HG03457 (cell line): ENCODE measurements around the gene C9orf85.
"Not testable (repeated sequence)": the region's sequence is repeated elsewhere in the genome, so short reads cannot be mapped to it uniquely, and the experiment has no call there.

Experiments used
- ATAC-seq: cut with Tn5 transposase; IDR thresholded peaks from one replicate; pipeline ENCODE4 v1.9.1; 2021; ENCODE audit warnings: moderate number of reproducible peaks; ENCODE audit not compliant: unreplicated experiment

Gene C9orf85

DNA sequence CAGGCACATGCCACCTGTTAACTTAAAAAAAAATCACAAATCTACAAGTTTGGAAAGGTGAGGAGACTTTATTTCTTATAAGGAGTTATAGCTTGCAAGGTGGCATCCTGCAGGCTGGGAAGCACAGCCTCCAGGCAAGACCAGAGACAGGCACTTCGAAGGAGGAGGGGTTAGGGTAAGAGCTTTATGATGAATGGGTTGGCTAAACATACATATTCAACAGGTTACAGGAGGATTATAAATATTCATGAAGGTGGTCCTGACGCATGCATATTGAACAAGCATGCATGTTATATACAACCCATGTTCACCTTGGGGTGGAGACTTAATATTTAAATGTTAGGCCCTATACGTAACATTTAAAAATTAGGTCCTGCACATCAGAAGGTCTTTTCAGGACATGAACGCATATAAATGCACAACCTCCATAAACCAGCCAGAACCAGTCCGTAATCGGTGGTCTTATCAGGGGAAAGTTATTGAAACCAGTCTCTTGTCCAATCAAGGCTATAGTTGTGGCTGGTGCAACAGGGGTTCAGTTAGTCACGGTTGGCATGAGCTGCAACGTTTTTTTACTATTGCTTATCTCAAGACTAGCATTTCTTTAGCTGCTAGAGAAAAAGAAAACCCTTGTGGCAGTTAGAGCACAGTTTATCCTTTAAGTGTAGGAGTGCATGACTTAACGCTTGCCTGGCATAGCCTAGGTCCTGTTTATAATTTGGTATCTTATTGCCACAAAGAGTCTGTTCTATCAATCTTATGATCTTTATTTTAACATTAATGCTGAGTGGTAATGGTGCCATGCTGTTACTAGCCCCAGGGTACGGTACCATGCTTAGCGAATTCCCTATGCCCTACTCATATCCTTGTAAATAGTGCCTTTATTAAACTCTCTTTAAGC is 76.3 kb downstream of the C9orf85 start:
- ATAC-seq, result no peak

DNA sequence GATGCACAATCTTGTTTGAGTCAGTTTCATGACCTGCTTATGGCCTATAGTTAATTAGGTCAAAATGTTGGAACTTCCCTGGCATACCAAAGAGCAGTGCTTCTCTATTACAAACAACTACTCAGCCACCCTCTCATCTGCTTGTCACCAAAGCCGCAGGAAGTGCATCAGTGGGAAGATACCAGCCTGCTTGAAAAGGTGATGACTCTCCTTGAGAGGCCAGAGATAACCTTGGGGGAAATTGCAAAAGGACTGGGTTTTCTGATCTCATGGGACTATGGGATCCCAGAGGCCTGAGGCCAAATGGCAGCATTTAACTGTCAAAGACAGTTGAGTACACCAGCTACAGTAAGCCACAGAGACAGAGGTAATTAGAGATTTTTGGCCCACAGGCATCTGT is 79.0 kb downstream of the C9orf85 start:
- ATAC-seq, result no peak

GRCh38 chr9:72005451-72005850 is 94.0 kb downstream of the C9orf85 start:
- ATAC-seq, result no peak

- no peak for ATAC-seq
Observed at GRCh38 chr9:72006501-72006900, 95.1 kb downstream of the C9orf85 start.

- ATAC-seq, result not testable (repeated sequence)
Observed at GRCh38 chr9:72007726-72008125, 96.3 kb downstream of the C9orf85 start.

GRCh38 chr9:72012646-72013045 is 101.2 kb downstream of the C9orf85 start:
- ATAC-seq, result no peak

GRCh38 chr9:72013292-72013760 is 101.9 kb downstream of the C9orf85 start:
- no peak for ATAC-seq

DNA sequence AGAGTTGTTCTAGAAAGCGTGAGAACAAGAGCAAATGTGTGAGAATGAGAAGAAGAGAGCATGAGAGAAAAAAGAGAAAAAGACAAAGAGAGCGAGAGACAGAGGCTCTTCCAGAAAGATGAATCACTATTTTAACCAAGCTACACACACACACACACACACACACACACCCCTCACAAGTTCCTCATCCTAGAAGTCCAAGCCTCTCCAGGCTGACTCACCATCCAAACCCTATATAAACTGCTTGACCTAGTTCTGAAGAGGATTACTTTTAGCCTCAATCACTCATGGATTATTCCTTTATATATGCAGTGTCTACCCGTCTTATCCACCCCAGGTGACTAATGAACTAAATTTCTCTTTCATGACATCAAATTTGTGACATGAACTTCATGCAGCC is 111.4 kb downstream of the C9orf85 start:
- no peak for ATAC-seq
